GM21423 (cell line): ENCODE measurements around the gene RLN3.

Experiments
- ATAC-seq: cut with Tn5 transposase; IDR thresholded peaks from one replicate; pipeline ENCODE4 v1.9.1; 2021; ENCODE audit warnings: mild to moderate bottlenecking, moderate library complexity; ENCODE audit not compliant: unreplicated experiment

RLN3 gene

DNA sequence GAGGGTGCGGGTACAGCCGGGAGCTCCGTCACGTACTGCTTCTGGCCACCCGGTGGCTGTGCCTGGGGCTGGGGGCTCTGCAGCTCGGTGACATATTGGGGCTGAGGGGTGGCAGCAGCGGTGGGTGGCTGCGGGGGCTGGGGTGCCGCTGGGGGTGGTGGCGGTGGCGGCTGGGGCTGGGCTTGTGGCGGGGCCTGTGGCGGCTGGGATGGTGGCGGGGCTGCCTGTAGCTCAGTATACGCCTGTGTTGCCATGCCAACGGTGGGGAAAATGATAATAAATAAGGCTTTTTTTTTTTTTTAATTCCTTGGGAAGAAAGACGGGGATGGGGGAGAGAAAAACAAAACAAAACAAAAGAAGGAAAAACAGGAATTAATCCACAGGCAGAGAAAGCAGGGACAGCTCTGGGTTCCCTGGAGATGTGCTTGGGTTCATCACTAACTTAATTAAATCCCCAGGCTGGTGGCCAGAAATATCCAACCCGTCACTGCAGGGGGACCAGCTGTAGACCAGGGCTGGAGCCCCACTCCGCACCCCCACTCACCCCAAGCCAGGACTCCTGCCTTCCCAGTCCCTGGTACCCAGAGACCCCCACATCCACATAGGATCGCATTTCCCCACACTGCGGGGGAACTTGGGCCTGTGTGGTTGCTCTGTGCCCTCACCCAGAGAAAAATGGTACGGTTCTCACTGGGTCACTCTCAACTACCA, 34.2 kb upstream of the RLN3 start:
- ATAC-seq: no peak

DNA sequence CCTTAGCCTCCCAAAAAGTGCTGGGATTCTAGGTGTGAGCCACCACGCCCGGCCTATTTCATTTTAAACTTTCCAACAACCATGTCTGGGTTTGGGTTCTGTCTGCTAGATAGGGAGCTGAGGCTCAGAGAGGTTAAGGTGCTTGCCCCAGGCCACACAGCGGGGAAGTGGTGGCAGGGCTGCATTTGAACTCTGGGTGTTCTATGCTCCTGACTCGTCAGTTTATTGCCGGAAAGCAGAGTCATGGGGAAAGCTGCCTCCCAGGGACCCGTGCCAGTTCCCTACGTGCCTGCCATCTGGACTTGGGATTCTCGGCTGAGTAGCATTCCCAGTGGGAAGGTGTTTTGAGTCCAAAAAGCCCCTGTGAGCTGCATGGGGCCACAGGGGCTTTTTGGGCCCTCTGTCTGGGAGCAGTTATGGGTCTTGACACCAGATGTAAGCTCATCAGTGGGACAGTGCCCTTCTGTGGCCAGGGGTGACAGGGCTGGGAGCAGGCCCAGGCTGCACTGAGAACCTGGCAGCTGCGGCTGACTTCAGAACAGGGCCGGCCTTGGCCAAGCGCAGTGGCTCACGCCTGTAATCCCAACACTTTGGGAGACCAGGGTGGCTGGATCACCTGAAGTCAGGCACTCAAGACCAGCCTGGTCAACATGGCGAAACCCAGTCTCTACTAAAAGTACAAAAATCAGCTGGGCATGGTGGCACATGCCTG, 32.8 kb upstream of the RLN3 start:
- no peak for ATAC-seq

DNA sequence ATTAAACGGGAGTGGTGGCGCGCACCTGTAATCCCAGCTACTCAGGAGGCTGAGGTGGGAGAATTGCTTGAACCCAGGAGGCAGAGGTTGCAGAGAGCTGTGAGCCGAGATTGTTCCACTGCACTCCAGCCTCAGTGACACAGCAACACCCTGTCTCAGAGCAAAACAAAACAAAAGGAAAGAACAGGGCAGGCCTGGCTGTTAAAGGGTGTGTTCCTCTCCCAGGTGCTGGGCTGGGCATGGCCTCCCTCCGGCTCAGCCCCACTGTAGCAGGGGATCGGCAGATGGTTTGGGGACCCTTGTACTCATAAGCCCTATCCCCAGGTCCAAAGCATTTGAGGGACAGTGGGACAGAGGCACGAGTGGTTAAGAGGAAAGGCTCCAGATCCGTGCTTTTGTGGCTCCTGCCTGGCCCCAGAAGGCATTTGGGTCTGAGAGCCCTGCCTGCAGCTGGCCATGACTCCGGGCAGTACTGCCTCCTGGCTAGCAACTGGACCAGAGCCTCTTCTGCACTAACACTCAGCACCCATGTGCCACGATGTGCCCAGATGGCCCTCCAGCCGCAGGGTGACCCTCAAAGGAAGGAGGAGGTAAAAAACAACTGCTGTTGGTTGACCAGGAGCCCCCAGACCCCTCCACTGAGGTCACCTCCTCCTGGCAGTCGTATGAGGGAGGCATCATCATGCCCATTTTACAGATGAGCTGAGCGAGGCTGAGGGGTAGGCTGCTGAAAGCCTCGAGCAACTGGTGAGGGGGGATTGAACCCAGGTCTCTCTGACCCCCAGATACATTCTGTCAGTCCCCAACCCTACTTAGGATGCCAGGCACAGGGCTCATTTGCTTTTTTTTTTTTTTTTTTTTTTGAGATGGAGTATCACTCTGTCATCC, 31.8 kb upstream of the RLN3 start:
- ATAC-seq: no peak

DNA sequence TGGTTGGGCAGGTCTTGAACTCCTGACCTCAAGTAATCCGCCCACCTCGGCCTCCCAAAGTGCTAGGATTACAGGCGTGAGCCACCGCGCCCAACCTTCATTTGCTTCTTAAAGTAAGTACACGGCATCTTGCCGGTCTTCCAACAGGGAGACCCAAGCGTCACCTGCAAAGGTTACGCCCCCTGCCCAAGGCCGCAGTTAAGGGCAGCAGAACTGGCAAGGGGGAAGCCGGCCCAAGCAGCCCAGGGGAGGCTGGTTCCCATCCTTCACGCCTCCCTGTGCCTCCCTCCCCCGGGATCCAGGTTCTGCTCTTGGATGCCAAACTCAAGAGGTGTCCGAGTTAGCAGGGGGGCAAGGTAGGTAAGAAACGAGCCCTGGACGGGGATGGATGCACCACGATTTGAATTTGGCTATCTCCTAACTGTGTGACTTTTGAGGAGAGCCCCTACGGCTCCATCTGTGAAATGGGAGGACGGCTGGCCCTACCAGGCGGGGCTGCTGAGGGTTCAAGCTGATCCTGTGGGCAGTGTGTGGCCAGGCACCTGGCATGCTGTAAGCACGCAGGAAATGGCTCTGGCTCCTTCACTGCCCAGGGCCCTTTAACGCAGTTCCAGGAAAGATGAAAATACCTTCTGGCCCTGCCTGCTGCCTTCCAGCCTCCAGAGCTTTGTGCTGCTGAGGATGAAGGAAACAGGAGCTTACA, 30.9 kb upstream of the RLN3 start:
- ATAC-seq: no peak

DNA sequence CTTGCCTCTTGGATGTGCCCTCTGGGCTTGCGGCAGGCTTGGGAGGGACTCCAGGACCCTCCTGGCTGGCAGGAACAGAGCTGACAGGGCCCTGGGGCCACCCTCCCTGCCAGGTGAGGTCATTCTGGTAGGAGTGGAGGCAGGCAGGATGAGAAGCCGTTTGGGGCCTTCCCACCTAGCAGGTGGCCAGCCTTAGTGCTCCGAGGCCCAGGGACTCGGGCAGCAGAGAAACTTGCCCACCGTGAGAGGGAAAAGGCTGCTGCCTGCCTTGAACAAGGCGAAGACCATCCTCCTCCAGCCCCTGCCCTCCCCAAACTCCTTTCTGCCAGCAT, 30.4 kb upstream of the RLN3 start:
- no peak for ATAC-seq

DNA sequence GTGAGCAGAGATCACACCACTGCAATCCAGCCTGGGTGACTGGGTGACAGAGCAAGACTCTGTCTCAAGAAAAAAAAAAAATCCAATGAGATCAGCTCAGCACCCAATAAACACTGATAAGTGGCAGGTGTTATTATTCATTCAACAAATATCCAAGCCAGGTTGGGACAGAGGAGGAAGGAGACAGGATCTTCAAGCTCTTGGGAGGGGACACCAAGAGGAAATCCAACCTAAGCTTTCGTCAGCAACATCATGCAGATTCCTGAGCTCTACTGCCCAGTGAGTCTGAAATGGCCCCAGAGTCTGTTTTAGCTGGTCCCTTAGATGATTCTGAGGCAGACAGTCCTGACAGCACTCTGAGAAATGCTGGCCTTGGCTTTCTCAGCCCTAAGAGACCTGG, 29.5 kb upstream of the RLN3 start:
- no peak for ATAC-seq

DNA sequence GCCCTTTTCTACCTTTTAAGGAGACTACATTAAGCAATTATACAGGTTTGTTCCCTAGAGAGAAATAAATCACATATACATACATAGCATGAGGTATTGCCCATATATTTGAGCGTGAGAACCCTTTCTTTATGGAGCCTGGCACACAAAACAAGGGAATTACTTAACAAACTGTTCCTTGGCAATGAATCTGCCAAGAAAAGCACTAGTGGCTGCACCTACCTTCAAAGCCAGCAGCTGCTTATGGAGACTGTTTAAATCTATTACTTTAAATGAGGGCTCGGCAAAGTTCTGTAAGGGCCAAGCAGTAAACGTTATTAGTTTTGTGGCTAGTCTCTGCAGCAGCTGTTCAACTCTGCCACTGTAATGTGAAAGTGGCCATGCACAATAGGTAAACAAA, 28.9 kb upstream of the RLN3 start:
- no peak for ATAC-seq

DNA sequence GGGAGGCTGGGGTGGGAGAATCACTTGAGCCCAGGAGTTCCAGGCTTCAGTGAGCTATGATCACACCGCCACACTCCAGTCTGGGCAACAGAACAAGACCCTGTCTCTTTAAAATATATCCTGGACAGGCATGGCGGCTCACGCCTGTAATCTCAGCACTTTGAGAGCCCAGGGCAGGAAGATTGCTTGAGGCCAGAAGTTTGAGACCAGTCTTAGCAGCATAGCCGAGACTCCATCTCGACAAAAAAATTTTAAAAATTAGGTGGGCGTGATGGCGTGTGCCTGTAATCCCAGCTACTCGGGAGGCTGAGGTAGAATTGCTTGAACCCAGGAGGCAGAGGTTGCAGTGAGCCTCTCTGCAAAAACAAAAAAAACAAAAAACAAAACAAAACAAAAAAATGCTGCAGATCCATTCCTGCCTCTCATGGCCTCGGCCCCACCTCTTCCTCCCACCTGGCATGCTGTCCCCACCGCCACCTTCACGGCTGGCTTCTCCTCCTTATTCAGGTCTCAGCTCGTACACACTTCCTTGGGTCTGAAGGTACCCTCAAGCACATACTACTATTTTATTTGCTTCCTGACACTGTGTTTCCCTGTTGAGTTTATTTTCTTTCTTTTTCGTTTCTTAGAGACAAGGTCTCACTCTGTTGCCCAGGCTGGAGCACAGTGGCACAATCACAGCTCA, 27.1 kb upstream of the RLN3 start:
- ATAC-seq: no peak

DNA sequence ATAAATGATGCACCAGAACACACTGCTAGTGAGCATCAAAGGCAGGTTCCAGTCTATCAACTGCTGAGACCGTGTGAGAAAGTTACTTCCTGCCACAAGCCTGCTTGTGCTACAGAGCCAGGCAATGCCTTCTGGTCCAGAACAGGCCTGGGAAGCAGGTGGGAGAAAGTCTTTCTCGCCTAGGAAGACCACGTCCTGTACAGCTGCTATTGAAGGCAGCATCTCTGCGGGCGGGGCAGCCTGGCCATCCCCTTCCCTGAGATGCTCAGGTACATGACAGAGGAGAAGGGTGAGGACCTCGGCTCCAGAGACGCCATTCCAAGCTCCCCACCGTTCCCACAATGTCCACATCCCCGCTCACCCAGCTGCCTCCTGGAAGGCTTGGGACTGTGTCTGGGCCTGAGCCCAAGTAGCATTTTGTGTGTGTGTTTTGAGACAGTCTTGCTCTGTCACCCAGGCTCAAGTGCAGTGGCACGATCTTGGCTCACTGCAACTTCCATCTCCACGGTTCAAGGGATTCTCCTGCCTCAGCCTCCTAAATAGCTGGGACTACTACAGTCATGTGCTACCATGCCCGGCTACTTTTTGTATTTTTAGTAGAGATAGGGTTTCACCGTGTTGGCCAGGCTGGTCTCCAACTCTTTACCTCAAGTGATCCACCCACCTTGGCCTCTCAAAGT, 25.2 kb upstream of the RLN3 start:
- no peak for ATAC-seq

DNA sequence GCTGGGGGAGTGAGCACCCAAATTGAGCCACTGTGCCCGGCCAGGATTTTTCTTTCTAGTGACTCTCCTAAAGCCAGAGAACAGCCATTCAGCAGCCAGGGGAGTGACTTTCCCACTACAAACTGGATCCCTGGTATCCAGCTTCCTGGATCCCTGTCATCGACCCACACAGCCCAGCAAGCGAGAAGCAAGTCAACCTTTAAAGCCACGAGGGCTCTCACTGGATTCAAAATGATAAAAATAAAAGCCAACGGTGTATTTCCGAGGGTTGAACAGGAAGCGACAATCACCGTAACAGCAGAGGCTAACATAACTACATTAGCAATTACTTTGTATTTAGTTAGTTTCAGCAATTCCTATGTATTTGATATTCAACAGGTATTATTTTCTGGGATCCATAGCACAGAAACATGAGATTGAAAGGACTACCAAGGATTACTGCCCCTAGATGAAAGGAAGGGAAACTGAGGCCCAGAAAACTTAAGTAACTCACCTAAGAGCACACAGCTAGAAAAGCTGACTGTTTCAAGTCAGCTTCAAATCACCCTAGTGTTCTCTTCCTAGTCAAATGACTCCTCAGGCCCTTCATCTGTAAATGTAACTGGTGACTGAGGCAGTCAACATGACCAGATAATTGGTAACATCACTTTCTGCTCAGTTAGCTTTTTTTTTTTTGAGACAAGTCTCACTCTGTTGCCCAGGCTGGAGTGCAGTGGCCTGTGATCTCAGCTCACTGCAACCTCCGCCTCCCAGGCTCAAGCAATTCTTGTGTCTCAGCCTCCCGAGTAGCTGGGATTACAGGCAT, 24.5 kb upstream of the RLN3 start:
- no peak for ATAC-seq

DNA sequence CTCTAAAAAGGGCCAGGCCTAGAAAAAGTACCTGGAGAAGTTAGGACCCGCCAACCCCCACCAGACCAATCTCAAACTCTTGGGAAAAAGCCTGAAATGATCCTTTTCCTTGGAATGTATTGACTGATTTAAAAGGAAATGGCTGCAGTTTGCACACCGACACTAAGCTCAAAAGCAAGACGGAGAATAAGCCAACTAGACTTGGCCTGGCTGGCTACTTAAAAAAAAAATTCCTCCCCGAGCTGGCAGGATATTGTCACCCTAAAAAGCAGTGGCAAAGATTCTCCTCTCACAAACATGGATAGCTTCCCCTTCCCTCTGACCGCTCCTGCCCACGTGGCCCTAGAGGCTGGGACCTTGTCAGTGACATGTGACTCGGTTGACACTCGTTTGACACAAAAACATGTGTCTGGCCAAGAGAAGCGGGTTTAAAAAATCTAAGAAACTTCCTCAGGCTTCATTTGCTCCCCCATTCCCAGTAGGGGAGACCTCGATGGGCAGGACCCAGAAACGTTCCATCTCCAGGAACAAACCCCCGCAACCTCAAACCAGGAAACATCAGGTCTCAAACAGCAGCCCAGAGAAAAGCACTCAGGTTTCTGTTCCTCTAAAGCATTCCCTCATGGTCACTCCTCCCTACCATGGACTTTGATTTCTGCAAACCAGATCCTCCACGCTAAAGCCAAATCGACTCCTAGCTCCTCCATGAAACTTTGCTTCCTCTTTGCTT, 23.2 kb upstream of the RLN3 start:
- ATAC-seq: no peak

DNA sequence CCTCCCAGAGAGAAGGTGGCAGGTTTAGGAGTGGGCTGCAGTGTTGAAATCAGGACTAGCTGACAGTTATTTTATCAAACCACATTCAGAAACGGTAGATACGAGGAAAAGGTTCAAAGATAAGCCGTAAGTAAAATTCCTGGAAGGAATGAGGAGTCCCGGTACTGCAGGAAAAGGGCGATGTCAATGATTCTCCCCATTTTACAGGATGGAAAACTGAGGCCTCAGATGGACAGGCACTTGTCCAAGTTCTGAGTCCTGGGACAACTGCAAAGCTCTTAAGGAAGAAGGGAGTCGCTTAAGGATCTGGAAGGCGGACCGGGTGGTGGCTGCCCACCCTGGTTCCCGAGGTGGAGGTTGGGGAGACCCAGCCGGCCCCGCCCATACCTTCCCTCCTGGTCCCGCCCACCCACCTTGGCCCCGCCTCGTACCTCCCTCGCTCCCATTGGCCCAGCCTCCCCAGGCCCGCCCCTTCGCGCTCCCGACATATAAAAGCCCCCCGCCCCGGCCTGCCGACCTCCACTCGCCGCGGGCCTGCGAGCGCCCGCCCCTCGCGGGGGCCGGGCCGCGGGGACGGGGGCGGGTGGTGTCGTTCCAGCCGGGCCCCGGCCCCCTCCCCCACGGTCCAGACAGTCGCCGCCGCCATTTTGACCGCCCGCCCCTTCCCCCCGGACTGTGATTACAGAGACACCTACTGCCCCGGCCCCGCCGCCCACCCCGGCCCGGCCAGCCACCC, 22.4 kb upstream of the RLN3 start:
- ATAC-seq: peak; percentile 30

DNA sequence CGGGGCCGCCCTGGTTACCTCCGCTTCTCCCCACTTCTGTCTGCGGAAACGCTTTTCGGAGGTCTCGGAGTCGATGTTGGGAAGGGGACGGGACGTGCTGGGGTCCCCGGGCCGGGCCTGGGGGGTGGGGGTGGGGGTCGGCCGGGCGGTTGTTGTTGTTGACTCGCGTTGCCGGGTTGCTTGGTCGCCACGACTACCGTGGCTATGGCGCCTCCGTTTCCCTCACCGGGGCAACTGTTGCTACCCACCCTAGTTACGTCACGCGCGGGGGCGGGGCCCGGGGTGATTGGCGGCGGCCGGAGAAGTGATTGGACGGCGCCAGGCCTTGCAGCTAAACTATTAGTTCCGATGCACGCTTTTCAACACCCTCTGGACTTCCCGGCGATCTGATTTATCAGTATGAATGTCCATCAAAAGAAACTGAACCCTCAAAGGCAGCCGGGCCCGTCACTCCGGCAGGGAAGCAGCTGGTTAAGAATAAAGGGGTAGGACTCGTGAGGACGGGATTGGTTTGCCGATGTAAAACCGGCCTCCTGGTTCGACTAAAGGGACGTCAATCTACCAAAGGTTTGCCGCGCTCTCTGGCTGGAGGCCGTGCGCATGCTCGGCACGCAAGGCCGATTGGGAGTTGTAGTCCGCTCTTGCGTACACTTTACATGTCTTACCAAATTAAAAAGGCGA, 21.7 kb upstream of the RLN3 start, which contains the start of gene RFX1:
Gene RFX1 (minus strand): TSS at position 236 of the 681 bp plus-strand sequence. CDS start 12,477 bp downstream, outside the sequence.
- peak; percentile 67 for ATAC-seq

DNA sequence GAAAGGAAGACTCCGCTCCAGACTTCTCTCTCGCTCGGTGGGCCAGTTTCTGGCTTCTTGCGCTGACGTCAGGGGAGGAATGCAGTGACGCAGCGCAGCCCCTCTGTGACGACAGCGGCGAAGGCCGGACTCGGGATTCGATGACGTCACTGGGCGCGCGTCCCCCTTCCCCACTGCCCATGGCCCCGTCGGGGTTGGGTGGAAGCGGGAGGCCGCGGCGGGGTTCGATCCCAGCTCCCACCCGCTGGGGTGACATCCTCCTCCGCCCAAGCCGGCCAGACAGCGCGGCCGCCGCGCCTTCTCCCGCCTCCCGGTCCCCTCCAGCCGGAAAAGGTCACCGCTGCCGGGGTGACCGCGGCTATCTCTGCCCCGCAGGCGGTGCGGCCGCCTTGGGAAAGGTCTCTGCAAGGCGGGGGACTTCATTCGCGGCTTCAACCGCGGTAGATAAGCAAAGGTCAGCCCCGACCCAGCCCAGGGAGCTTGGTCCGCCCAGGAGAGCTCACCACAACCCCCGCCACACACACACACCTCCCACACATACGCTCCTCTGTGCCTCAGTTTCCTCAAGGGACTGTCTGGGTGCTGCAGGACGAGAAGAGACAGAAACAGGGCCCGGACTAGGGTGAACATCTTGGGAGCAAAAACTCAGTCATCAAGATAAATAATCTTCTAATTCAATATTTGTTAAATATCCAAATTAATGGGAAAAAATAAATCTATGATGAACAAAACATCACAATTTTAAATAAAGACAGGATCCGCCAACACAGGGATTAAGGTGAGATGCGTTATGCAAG, 21.0 kb upstream of the RLN3 start:
- peak; percentile 33 for ATAC-seq

DNA sequence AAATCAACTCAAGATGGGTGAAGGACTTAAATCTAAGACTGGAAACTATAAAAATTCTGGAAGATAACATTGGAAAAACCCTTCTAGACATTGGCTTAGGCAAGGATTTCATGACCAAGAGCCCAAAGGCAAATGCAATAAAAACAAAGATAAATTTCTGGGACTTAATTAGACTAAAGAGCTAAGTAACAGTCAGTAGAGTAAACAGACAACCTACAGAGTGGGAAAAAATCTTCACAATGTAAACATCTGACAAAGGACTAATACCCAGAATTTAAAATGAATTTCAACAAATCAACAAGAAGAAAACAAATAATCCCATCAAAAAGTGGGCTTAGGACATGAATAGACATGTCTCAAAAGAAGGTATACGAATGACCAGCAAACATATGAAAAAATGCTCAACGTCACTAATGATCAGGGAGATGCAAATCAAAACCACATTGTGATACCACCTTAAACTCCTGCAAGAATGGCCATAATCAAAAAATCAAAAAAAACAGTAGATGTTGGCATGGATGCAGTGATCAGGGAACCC, 15.5 kb upstream of the RLN3 start:
- ATAC-seq: no peak

DNA sequence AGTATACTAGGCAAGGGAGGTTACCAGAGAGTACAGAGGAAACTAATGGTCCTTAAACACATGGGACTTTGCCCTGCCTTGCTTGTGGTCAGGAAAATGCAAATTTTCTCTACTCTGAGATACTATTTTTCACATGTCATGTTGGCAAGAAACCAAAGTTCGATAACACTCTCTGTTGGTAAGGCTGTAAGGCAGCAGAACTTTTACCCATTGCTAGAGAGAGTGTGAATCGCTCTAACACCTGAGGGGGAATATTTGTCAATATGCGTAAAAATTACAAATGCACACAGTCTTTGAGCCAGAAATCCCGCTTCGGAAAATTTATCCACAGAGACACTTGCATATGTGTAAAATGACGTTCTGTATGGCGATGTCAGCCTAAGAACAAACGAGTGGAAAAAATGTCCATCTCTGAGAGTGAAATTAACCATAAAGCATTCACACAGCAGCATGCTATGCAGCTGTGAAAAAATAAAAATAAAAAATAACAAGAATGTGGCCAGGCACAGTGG, 12.4 kb upstream of the RLN3 start:
- ATAC-seq: peak; percentile 77
